NB4 (cell line): Measurements from ENCODE around the gene MMP3.

Experiments
- DNase-seq: peaks from one replicate; pipeline ENCODE4 v3.0.0; 2010; ENCODE audit warnings: low read depth
- H3K4me3 ChIP-seq: one replicate; pipeline ENCODE4 v1.5.1; 2011; ENCODE audit warnings: mild to moderate bottlenecking, low read depth, low read length, moderate library complexity
- MYC ChIP-seq: IDR thresholded peaks from 2 replicates; pipeline ENCODE4 v1.6.1; 2011; ENCODE audit warnings: low read depth, low read length
- POLR2A ChIP-seq: IDR thresholded peaks from 2 replicates; pipeline ENCODE4 v1.6.1; 2011; ENCODE audit warnings: mild to moderate bottlenecking; ENCODE audit not compliant: insufficient read length; ENCODE audit errors: extremely low read depth
- TF ChIP-seq, protein P1 (sequence below): IDR thresholded peaks from 2 replicates; pipeline ENCODE4 v1.6.1; 2011; ENCODE audit warnings: low read depth, low read length
- TF ChIP-seq, protein P2 (sequence below): IDR thresholded peaks from one replicate; pipeline ENCODE4 v1.5.1; 2012; ENCODE audit warnings: low read depth, low read length

Gene MMP3

DNA sequence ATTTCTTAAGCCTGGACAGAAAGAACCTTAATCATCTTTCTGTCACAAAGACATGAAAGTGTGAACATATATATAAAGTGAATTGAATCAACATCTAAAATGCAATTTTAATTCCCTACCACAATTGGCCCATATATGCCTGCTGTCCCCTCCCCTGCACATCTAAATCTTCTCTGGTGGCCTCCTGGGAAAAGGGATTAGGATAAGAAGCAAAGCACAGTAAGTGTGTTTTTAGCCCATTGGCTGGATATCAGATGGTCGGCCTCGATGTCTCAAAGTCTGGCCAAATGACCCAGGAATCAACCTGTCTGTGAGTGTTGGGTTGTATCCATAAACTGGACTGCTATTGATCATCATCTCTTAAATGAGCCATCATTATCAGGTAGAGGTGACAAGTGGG lies 5.8 kb downstream of the MMP3 start:
- DNase-seq: no peak
- H3K4me3 ChIP-seq: no peak overlapping the region
- no peak for TF ChIP-seq MYC
- TF ChIP-seq, protein P1, sequence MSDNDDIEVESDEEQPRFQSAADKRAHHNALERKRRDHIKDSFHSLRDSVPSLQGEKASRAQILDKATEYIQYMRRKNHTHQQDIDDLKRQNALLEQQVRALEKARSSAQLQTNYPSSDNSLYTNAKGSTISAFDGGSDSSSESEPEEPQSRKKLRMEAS: no peak
- TF ChIP-seq POLR2A: no peak
- TF ChIP-seq, protein P2, sequence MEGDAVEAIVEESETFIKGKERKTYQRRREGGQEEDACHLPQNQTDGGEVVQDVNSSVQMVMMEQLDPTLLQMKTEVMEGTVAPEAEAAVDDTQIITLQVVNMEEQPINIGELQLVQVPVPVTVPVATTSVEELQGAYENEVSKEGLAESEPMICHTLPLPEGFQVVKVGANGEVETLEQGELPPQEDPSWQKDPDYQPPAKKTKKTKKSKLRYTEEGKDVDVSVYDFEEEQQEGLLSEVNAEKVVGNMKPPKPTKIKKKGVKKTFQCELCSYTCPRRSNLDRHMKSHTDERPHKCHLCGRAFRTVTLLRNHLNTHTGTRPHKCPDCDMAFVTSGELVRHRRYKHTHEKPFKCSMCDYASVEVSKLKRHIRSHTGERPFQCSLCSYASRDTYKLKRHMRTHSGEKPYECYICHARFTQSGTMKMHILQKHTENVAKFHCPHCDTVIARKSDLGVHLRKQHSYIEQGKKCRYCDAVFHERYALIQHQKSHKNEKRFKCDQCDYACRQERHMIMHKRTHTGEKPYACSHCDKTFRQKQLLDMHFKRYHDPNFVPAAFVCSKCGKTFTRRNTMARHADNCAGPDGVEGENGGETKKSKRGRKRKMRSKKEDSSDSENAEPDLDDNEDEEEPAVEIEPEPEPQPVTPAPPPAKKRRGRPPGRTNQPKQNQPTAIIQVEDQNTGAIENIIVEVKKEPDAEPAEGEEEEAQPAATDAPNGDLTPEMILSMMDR: no peak

DNA sequence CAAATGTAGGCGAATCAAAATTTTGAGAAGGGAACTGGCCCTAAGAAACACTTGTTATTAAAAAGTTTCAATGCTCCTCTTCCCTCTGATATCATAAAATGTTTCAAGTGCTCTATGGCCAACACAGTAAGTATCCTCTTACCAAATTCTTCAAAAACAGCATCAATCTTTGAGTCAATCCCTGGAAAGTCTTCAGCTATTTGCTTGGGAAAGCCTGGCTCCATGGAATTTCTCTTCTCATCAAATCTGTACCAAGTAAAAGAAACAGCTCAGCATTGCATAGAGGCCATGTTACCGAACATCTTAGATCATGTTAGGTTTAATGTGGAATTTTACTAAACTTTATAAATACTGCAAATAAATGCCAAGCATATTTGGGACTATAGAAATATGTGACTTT lies 6.3 kb downstream of the MMP3 start:
- TF ChIP-seq, protein P2: no peak
- no peak for TF ChIP-seq POLR2A
- TF ChIP-seq, protein P1: no peak
- TF ChIP-seq MYC: no peak
- DNase-seq: no peak
- no peak overlapping the region for H3K4me3 ChIP-seq

DNA sequence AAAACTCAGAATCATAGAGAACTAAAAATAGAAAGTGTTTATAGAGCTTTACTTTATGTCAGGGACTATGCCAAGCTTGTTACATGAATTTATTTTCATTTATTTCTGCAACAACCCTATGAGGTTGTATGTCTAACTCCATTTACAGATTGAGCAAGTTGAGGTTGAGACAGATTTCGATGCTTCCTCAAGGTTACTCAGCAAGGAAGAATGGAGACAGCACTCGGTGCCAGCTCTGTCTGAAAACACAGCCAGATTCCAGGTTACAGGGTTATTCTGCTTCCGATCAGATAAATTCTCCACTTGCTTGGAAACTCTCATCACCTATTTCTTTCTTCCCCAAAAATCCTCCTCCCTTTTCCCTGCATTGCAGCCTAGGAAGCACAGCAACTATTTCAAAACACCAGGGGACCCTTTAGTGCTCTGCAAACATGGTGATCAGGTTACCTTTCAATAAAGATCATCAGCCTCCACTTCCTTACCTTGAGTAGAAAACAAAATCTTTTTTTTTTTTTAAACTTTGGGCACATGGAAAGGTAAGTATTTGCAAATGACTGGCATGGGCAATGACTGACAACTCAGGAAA lies 7.0 kb downstream of the MMP3 start:
- no peak for DNase-seq
- no peak overlapping the region for H3K4me3 ChIP-seq
- TF ChIP-seq MYC: no peak
- TF ChIP-seq POLR2A: no peak
- TF ChIP-seq, protein P1: no peak
- TF ChIP-seq, protein P2: no peak

DNA sequence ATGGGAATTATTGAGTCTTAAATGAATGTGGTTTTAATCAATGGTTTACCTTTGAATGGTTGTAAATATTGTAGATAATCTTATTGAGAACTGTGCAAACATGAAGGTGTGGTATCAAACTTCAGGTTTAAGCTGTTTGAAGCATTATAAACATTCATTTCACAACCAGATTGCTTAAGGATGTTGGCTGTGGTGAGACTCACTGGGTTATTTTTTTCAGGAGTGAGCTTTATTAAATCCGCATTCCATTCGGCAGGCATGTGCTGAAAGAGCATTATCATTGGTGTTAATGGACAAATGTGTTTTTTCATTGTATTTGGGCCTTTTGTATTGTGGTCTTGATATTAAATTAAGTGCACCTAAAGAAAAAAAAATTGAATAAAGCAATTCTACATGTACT lies 9.7 kb downstream of the MMP3 start:
- H3K4me3 ChIP-seq: no peak overlapping the region
- TF ChIP-seq, protein P2: no peak
- TF ChIP-seq, protein P1: no peak
- TF ChIP-seq MYC: no peak
- TF ChIP-seq POLR2A: no peak
- DNase-seq: no peak

DNA sequence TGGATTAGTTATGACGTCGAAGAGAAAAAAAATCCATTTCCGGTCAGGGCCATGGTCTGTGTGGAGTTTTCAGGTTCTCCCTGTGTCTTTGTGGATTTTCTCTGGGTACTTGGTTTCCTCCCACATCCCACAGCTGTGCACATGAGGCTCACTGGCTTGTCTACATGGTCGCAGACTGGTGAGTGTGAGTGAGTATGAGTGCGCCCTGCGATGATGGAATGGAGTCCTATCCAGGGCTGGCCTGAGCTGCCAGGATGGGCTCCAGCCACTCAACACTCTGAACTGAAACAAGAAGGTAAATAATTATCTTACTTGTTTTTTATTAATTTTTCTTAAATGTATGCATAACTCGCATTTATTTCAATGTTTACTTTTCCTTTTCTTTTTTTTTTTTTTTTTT lies 10.8 kb downstream of the MMP3 start:
- no peak for DNase-seq
- no peak overlapping the region for H3K4me3 ChIP-seq
- TF ChIP-seq, protein P2: no peak
- TF ChIP-seq POLR2A: no peak
- TF ChIP-seq, protein P1: no peak
- no peak for TF ChIP-seq MYC
